GM19238 (cell line): Measurements from ENCODE around the gene PACSIN1.
A peak's percentile ranks its signal among the peaks of the same experiment; 100 is the strongest.

ENCODE experiments used
- DNase-seq: peaks from one replicate; pipeline ENCODE4 v3.0.0; 2011; ENCODE audit warnings: low spot score; ENCODE audit not compliant: insufficient read length

Gene PACSIN1

GRCh38 chr6:34526992-34527728, 61.3 kb downstream of the PACSIN1 start:
- DNase-seq: peak; percentile 98

DNA sequence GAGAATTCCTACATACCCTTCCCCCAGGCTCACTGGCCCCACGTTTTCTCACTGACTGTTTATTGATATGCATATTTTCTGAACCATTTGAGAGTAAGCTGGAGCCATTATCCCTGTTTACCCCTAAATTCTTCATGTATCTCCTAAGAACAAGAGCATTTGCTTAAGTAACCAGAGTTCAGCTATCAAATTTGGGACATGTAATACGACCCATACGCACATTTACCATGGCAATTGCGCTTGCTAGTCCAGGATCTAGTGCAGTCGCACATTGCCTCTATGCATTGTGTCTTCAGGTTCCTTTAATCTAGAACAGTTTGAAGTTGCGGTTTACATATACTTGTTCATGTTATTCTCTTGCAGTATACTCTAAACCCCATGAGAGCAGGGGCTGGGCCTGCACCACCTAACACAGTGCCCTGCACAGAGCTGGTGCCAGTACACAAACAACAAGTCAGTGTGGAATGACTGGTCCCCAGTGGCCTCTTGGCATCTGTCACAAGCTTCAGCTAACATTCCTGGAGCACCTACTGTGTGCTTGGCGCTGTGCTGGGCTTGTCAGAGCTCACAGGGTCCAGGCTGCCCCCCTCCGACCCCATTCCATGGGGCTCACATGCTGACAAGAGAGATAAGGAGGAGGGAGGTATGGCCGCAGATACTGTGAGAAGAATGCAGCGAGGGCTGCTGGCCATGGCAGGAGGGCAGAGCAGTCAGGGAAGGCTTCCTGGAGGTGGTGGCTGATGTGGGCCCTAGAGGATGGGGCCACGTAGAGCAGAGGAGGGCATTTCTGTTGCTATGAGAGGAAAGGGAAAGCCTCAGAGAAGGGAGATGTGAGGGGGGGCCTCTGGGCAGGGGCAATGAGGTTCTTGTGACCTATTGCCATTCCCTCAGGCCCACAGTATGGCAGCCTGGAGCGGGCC, 62.1 kb downstream of the PACSIN1 start:
- DNase-seq: no peak

- DNase-seq: no peak
Measured at GRCh38 chr6:34528996-34529664, 63.3 kb downstream of the PACSIN1 start.

DNA sequence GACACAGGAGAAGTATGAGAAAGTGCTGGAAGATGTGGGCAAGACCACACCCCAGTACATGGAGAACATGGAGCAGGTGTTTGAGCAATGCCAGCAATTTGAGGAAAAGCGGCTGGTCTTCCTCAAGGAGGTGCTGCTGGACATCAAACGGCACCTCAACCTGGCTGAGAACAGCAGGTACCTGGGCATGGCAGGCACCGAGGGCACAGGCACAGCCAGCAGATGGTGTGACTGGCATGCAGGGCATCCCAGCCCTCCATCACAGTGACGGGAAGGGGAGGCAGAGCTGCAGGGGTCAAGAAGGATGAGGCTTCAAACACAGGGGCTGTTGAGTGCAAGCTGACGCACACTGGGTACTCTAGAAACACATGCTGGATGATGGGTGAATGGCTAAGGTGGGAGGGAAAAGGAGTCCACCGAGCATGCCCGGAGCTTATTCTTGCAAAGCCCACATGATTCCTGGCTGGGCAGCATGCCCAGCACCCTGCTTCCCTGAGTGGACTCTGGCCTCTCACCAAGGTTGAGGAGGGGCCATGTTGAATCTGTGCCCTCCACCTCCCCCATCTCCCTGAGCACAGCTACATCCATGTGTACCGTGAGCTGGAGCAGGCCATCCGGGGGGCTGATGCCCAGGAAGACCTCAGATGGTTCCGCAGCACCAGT, 63.9 kb downstream of the PACSIN1 start:
- DNase-seq: no peak

- DNase-seq: no peak
Measured at GRCh38 chr6:34530753-34531365, 65.0 kb downstream of the PACSIN1 start.

DNA sequence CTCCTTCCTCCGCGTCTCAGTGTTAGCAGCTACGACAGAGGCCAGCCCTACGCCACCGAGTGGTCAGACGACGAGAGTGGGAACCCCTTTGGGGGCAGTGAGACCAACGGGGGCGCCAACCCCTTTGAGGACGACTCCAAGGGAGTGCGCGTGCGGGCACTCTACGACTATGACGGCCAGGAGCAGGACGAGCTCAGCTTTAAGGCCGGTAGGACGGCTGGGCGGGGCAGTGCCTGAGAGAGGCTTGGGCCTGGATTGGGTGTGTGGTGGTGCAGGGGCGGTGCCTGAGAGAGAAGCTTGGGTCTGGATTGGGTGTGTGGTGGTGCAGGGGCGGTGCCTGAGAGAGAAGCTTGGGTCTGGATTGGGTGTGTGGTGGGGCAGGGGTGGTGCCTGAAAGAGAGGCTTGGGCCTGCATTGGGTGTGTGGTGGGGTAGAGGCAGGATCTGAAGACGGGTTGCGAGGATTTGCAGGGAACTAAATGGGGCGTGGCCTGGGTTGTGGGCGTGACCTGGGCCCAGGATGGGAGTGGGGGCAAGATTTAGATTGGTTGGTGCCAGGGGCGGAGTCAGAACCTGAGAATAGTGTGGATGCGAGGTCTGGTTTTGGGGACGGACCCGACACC, 65.8 kb downstream of the PACSIN1 start:
- DNase-seq: peak; percentile 29

DNA sequence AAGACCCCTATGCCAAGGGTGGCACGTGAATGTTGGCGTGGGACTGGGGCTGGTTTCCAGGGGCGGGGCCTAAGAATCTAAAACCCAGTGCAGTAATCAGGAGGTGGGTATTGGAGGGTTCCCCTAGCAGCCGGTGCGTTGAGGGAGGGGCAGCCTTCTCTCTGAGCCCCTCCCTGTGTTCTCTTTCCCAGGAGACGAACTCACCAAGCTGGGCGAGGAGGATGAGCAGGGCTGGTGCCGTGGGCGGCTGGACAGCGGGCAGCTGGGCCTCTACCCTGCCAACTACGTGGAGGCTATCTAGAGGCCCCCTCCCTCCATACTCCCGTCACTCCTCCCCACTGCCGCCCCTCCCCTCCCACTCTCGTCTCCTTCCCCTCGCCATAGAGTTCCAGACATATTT, 66.4 kb downstream of the PACSIN1 start:
- no peak for DNase-seq

- no peak for DNase-seq
Measured at GRCh38 chr6:34534146-34534545, 68.3 kb downstream of the PACSIN1 start.

DNA sequence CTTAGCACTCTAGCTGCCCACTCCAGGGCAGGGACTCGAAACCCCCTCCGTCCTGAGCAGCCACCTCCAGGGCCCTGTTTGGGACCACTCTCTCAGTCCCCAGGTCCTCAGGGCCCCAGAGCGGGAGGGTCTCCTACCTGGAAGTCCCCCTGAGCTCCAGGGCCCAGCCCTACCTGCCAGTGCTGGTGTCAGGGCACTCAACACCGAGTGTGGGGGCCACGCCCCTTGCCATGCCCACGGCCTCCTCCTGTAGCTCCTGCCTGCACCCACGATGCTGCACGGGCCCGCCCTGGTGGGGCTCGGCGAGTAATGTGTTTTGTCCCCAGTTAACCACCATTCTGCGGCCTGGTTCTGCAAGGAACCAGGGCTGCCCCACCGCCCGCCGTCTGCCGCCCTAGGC, 68.8 kb downstream of the PACSIN1 start:
- no peak for DNase-seq

DNA sequence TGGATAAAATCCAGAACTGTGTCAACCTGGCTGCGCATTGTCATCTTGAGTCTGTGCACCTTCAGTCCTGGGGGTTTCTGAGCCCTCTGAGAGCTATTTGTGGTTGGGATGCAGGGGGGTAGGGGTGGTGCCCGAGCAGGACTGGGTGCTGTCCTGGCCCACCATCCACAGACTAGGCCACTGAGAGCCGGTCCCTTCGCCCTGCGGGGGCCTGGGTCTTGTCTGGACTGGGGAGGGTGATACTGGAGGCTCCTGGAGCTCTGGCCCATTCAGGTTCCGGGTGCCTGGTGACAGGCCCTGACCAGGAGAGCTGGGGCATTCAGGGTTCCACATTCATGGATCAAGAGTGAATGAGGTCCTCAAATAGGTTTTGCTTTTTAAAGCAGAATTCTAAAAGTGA, 69.3 kb downstream of the PACSIN1 start:
- DNase-seq: no peak

DNA sequence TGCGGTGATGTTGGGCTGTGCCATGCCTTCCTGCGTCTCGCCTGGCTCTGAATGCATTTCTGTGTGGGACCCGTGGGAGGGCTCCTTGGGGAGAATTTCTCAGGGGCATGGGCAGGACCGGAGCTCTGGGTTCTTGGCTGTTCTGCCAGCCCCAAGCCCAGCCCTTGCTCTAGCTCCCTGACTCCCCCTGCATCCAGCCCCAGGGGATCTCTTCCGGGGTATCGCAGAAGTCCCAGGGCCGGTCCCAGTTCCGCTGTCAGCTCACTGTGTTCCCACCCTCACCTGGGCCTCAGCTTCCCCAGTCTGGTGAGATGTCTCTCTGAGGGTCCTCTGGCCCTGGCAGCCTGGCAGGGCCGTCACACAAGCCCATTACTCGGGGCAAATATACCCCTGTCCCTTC, 69.8 kb downstream of the PACSIN1 start:
- no peak for DNase-seq

- no peak for DNase-seq
Measured at GRCh38 chr6:34536251-34536958, 70.5 kb downstream of the PACSIN1 start.

- DNase-seq: no peak
Measured at GRCh38 chr6:34536959-34537848, 71.3 kb downstream of the PACSIN1 start.

DNA sequence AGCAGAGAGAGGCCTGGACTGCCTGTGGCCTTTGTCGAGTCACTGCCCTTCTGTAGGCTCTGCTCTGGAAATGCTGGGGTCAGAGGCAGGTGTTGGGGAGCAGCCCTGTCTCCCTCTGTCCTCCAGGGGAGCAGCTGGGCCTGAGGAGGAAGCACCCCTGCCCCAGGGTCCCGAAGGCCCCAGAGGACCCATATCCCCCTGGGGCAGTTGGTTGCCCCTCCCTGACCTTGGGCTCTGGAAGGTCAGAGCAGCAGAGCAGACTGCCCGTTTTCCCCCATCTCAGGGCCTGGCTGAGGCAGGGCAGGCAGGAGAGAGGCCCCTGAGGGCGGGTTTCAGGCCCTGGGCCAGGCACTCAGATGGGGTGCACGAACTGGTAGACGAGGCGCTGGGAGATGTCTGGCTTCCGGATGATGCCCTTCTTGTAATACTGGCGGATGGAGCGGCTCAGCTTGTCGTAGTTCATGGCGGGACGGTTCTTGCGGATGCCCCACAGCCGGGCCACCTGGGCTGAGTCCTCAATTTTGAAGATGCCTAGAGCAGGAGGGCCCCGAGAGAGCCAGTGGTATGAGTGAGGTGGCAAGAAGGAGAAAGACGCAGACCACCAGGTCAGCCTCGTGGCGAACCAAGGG, 72.2 kb downstream of the PACSIN1 start:
- no peak for DNase-seq

- DNase-seq: no peak
Measured at GRCh38 chr6:34538581-34538980, 72.7 kb downstream of the PACSIN1 start.

- DNase-seq: no peak
Measured at GRCh38 chr6:34539181-34539580, 73.3 kb downstream of the PACSIN1 start.

- DNase-seq: no peak
Measured at GRCh38 chr6:34540222-34540621, 74.3 kb downstream of the PACSIN1 start.

DNA sequence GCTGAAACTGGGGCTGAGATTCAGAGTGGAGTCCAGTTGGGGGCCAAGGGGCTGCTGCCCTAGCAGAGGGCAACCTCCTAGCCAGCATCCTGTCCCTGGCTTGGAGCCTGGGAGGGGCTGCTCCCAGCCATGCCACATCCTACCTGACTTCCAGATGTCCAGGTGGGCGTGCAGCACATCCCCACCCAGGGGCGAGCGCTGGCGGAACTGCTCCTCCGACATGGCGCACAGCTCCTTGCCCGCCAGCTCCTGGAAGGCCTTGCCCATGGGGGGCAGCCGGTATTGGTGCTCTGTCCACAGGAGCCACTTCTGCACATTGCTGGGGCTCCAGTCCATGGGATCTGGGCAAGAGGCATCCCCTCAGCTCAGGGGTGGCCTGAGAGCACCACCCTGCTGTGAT, 75.0 kb downstream of the PACSIN1 start:
- DNase-seq: no peak

- no peak for DNase-seq
Measured at GRCh38 chr6:34543421-34543820, 77.5 kb downstream of the PACSIN1 start.
